Measurements from ENCODE around the gene ISY1. TPM values are rescaled to one million over a fixed set of nuclear protein-coding genes. Genes with fewer than 3 reads are reported as not detected.
A peak's percentile ranks its signal among the peaks of the same experiment; 100 is the strongest.

Gene ISY1
- polyA plus RNA-seq, 1 donor (not counting 4 experiments of a cell fraction or from before 2014, with no cell fraction given): 25.5 TPM

GRCh38 chr3:129184396-129184657 is 23.5 kb upstream of the ISY1 start:
- Histone ChIP-seq H3K9me1 (ENCODE audit: control insufficient read depth, extremely low read depth, insufficient read depth, low read length) (peaks cover 2% of the 10 kb centered on the region), H3K27me3 (ENCODE audit: control insufficient read depth, extremely low read depth, insufficient read depth, low read length) (no peaks in the 10 kb centered on the region), H3K36me3 (ENCODE audit: control insufficient read depth in 2 of 2, extremely low read depth in 1 of 2, insufficient read depth in 2 of 2, low read length in 2 of 2) (peaks cover 2 to 6% of the 10 kb centered on the region in 2 experiments), H3K4me1 (ENCODE audit: control insufficient read depth, extremely low read depth, insufficient read depth, low read length) (peaks cover 20% of the 10 kb centered on the region), H4K20me1 (ENCODE audit: control insufficient read depth, extremely low read depth, insufficient read depth, low read length) (peaks cover 22% of the 10 kb centered on the region), H3K9ac (ENCODE audit: control insufficient read depth, extremely low read depth, insufficient read depth, low read length) (peak overlapping the region; percentile 99), H3K4me3 (ENCODE audit: control insufficient read depth in 2 of 3, extremely low read depth in 1 of 3, insufficient read depth in 2 of 3, low read depth in 1 of 3, low read length in 3 of 3) (peak overlapping the region; percentile 85 to 100 (median 92)), H2AFZ (ENCODE audit: control insufficient read depth, low read length) (peak overlapping the region; percentile 73), H3K79me2 (ENCODE audit: control insufficient read depth, insufficient read depth, low read length) (peaks cover 61% of the 10 kb centered on the region), H3K27ac (ENCODE audit: control insufficient read depth, insufficient read depth, low read length) (peak overlapping the region; percentile 96), H3K9me3 (ENCODE audit: control insufficient read depth, low read depth, low read length) (no peaks in the 10 kb centered on the region), H3K4me2 (ENCODE audit: control insufficient read depth, extremely low read depth, insufficient read depth, low read depth, low read length) (peak overlapping the region; percentile 77)
- FAIRE-seq: no peak
- dilution Hi-C loops (cut with MboI; ENCODE audit: extremely low pct_ligation_motif_present, low sequenced_read_pairs): no loop called here
- DNase-seq (ENCODE audit: low read depth, low spot score): no peak
- TF ChIP-seq, protein P1, sequence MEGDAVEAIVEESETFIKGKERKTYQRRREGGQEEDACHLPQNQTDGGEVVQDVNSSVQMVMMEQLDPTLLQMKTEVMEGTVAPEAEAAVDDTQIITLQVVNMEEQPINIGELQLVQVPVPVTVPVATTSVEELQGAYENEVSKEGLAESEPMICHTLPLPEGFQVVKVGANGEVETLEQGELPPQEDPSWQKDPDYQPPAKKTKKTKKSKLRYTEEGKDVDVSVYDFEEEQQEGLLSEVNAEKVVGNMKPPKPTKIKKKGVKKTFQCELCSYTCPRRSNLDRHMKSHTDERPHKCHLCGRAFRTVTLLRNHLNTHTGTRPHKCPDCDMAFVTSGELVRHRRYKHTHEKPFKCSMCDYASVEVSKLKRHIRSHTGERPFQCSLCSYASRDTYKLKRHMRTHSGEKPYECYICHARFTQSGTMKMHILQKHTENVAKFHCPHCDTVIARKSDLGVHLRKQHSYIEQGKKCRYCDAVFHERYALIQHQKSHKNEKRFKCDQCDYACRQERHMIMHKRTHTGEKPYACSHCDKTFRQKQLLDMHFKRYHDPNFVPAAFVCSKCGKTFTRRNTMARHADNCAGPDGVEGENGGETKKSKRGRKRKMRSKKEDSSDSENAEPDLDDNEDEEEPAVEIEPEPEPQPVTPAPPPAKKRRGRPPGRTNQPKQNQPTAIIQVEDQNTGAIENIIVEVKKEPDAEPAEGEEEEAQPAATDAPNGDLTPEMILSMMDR (optimal IDR thresholded peaks at IDR 0.05 in 1 of 3, IDR thresholded peaks at IDR 0.05 in 1 of 3, conservative IDR thresholded peaks at IDR 0.05 in 1 of 3; ENCODE audit: extremely low read depth in 1 of 3, insufficient read depth in 2 of 3, low read length in 3 of 3): no peak
- TF ChIP-seq EZH2 (IDR thresholded peaks at IDR 0.05; ENCODE audit: low read length): no peak

- peaks cover 66% of the 10 kb centered on the region for H3K79me2 ChIP-seq (ENCODE audit: control insufficient read depth, insufficient read depth, low read length)
- DNase-seq (ENCODE audit: low read depth, low spot score): no peak
Observed at GRCh38 chr3:129183569-129184395, 22.9 kb upstream of the ISY1 start, which contains the start of gene CNBP. Gene CNBP, minus strand, starts transcription at chr3:129183896. Its CDS starts 12,139 bp downstream, at chr3:129171757.

More at GRCh38 chr3:129183569-129184395, 22.9 kb upstream of the ISY1 start, which contains the start of gene CNBP:
- Histone ChIP-seq H3K4me1 (ENCODE audit: control insufficient read depth, extremely low read depth, insufficient read depth, low read length) (peaks cover 25% of the 10 kb centered on the region), H3K27me3 (ENCODE audit: control insufficient read depth, extremely low read depth, insufficient read depth, low read length) (no peaks in the 10 kb centered on the region), H3K9me3 (ENCODE audit: control insufficient read depth, low read depth, low read length) (no peaks in the 10 kb centered on the region), H4K20me1 (ENCODE audit: control insufficient read depth, extremely low read depth, insufficient read depth, low read length) (peaks cover 26% of the 10 kb centered on the region), H3K36me3 (ENCODE audit: control insufficient read depth in 2 of 2, extremely low read depth in 1 of 2, insufficient read depth in 2 of 2, low read length in 2 of 2) (peaks cover 3 to 8% of the 10 kb centered on the region in 2 experiments), H3K4me3 (ENCODE audit: control insufficient read depth in 2 of 3, extremely low read depth in 1 of 3, insufficient read depth in 2 of 3, low read depth in 1 of 3, low read length in 3 of 3) (peak within 1 kb of the TSS; percentile 85 to 100 (median 92)), H3K27ac (ENCODE audit: control insufficient read depth, insufficient read depth, low read length) (peak within 1 kb of the TSS; percentile 96), H2AFZ (ENCODE audit: control insufficient read depth, low read length) (peak within 1 kb of the TSS; percentile 73), H3K9me1 (ENCODE audit: control insufficient read depth, extremely low read depth, insufficient read depth, low read length) (peaks cover 4% of the 10 kb centered on the region), H3K4me2 (ENCODE audit: control insufficient read depth, extremely low read depth, insufficient read depth, low read depth, low read length) (peak within 1 kb of the TSS; percentile 77), H3K9ac (ENCODE audit: control insufficient read depth, extremely low read depth, insufficient read depth, low read length) (peak within 1 kb of the TSS; percentile 99)
- dilution Hi-C loops (cut with MboI; ENCODE audit: extremely low pct_ligation_motif_present, low sequenced_read_pairs): no loop called here
- FAIRE-seq: no peak
- TF ChIP-seq, protein P1 (optimal IDR thresholded peaks at IDR 0.05 in 1 of 3, IDR thresholded peaks at IDR 0.05 in 1 of 3, conservative IDR thresholded peaks at IDR 0.05 in 1 of 3; ENCODE audit: extremely low read depth in 1 of 3, insufficient read depth in 2 of 3, low read length in 3 of 3): no peak
- TF ChIP-seq EZH2 (IDR thresholded peaks at IDR 0.05; ENCODE audit: low read length): no peak

Data from keratinocyte (primary cell).